Ecto neural progenitor cell (in vitro differentiated cells): ENCODE results near the gene GPR162.
A peak's percentile ranks its signal among the peaks of the same experiment; 100 is the strongest.
"Not testable (repeated sequence)": the region's sequence is repeated elsewhere in the genome, so short reads cannot be mapped to it uniquely, and the experiment has no call there.

ENCODE experiments used
- DNase-seq: peaks from one replicate; pipeline ENCODE4 v3.0.0-alpha.2; 2018; ENCODE audit warnings: low spot score

GPR162 gene

GRCh38 chr12:6855322-6855721 is 33.7 kb downstream of the GPR162 start:
- DNase-seq, result no peak

DNA sequence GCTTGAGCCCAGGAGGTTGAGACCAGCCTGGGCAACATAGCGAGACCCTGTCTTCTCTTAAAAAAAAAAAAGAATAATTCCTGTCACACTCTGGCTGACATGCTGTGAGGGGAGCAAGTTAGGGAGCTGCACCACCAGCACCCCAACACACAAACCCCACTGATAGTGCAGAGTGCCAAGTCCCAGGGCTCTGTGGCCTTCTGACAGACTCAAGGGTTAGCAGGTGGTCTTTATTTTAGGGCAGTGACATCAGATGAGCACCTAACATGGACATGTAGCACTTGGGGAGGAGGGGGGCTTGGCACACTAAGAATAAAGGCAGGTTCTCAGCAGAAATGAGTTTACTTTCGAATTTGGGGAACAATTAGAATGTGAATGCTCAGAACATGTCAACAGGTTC is 37.2 kb downstream of the GPR162 start:
- no peak for DNase-seq

- DNase-seq, result no peak
These were observed 38.5 kb downstream of the GPR162 start for GRCh38 chr12:6860116-6860515.

DNA sequence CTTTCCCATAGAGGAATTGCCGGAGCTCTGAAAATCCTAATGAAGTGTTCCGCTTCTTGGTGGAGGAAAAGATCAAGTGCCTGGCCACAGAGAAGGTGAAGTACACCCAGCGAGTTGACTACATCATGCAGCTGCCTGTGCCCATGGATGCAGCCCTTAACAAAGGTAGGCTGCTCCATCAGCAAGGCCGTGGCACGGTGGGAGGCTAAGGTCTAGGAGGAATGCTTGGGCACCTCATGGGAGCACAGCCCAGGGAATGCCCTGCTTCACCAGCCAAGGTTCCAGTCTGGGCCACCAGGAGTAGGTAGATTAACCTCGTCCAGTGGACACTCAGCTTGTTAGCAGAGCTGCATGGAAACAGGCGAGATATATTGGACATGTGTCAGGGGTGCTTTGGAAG is 39.3 kb downstream of the GPR162 start:
- DNase-seq, result no peak

GRCh38 chr12:6861391-6861790 is 39.8 kb downstream of the GPR162 start:
- no peak for DNase-seq

DNA sequence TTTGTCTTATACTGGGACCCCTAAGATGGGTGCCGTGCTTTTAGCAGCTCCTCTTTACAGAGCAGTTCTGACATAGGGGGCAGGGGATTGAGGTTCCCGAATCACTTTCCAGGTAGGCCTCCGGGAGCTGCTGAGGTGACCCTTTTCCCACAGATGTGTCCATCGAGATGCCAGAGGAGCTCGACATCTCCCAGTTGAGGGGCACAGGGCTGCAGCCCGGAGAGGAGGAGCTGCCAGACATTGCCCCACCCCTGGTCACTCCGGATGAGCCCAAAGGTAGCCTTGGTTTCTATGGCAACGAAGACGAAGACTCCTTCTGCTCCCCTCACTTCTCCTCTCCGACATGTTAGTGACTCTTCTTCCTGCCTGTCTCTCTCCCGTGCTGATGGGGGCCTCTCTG is 41.4 kb downstream of the GPR162 start:
- DNase-seq, result no peak

DNA sequence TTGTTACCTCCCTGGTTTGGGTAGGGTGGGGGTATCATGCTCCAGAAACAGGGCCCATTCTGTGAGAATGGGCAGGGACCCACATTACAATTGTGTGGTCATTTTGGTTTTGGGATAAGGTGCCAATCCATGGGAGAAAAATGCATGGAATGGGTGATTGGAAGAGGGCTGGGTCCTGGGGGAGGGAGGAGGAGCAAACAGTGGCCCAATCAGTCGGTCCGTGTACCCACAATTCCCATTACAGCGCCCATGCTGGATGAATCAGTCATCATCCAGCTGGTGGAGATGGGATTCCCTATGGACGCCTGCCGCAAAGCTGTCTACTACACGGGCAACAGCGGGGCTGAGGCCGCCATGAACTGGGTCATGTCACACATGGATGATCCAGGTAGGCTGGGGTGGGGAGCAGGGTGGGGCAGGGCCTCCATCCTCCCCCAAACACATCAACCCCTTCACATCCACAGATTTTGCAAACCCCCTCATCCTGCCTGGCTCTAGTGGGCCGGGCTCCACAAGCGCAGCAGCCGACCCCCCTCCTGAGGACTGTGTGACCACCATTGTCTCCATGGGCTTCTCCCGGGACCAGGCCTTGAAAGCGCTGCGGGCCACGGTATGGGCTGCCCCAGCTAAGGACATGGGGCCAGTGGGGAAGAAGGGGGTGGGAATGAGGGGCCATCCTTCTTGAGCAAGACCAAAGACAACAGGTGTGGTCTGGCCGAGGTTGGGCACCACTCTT is 42.1 kb downstream of the GPR162 start:
- no peak for DNase-seq

DNA sequence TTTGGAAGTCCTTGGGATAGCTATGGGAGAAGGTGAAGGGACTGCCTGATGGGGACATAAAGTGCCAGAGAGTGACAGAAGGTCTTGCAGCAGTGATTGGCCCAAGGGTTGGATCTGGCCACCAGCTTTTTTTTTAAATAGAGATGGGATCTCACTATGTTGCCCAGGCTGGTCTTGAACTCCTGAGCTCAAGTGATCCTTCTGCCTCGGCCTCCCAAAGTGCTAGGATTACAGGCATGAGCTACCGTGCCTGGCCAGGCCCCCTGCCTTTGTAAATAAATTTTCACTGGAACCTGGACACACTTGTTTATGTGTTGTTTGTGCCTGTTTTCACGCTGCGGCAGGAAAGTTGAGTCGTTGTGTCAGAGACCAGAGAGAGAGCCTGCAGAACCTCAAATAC is 43.7 kb downstream of the GPR162 start:
- not testable (repeated sequence) for DNase-seq

DNA sequence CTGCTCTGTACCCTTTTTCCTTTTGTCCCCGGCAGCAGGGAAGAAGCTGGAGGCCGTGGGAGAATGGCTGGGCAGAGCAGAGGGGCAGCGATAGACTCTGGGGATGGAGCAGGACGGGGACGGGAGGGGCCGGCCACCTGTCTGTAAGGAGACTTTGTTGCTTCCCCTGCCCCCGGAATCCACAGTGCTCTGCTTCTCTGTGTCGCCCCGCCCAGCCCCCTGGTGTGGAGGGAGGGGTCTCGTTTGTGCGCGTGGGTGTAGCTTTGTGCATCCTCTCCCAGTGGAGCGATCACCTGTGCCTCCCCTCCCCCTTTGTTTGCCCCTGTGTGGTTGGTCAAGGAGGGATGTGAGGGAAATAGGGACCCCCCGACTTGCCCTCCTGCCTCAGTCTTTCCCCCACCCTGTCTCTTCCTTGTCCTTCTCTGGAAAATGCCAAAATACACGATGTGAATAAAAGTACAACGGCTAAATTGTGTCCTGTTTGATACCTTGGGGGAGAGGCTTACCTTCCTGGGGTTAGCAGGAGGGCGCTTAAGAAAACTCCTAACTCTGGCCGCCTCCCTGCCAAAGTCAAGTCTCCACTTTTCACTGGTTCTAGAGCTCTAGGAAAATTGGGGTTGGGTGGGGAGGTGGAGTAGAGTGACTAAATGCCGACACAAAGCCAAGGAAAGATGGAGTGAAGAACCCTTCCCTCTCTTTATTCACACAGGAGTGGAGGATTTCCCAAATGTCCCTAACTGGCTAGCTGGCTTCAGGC is 44.7 kb downstream of the GPR162 start:
- peak; percentile 56 for DNase-seq

- DNase-seq, result no peak
These were observed 45.3 kb downstream of the GPR162 start for GRCh38 chr12:6866920-6867412.

GRCh38 chr12:6867413-6868210 is 46.0 kb downstream of the GPR162 start, which contains the start of gene TPI1:
Gene TPI1, plus strand, starts transcription at chr12:6867531. Its CDS starts 36 bp downstream, at chr12:6867567.
- peak; percentile 94 for DNase-seq

DNA sequence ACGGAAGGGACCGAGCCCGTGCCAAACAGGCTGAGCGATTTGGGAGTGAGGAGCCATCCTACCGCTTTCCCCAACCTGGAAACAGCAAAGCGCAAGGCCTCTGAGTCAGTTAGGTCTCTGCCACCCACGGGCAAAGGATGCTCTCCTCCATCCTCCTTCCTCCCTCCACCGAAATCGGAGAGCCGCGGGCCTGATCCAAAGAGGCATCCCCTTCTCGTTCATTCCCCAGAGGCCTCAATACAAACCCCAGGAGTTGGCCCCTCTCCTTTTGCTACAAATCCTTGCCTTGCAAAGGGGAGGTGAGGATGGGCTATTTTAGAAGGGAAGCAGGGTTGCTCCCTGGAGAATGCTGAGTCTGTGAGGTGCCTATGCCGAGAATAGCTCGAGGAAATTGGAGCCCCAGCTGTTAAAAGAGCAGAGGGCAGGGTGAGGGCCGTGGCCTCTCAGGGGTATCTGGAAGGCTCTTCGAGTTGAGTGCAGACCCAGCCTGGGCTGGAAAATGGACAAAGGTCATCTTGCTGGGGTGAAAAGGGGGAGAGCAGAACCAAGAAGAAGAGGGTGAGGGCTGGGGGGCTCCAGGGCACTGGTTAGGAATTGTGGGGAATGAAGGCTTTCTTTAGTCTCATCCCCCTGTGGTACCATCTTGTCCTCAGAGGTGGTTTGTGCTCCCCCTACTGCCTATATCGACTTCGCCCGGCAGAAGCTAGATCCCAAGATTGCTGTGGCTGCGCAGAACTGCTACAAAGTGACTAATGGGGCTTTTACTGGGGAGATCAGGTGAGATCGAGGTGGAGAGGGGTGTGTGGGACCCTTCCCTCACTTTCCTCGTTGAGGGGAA is 46.8 kb downstream of the GPR162 start:
- peak; percentile 60 for DNase-seq

DNA sequence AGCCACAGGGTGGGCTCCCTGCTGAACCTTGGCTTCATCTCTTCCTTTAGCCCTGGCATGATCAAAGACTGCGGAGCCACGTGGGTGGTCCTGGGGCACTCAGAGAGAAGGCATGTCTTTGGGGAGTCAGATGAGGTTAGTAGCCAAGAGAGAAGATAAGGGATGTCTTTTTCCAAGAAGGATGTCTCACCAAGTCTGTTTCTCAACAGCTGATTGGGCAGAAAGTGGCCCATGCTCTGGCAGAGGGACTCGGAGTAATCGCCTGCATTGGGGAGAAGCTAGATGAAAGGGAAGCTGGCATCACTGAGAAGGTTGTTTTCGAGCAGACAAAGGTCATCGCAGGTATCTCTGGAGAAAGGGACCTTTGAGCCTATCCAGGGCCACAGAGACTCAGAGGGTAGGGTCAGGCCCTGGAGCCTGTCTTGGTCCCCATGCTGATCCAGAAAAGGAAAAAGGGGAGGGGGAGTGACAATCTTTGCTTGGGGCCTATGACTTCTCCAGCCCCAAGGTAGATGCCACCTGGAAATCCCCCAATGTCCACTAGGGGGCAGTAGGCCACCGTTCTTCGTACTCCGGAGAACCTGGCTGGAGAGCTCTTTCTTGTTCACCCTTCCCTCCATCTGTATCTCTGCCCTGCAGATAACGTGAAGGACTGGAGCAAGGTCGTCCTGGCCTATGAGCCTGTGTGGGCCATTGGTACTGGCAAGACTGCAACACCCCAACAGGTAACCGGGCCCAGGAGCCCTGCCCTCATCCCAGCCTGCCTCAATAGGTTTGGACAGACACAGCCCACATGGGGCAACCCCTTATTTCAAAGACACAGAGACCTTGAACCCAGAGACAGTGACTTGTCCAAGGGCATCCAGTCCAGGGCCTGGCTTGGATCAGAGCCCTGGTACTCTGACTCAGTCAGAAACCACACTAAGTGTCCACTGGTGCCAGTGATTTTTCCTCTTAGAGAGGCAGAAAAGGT is 47.7 kb downstream of the GPR162 start:
- peak; percentile 92 for DNase-seq

DNA sequence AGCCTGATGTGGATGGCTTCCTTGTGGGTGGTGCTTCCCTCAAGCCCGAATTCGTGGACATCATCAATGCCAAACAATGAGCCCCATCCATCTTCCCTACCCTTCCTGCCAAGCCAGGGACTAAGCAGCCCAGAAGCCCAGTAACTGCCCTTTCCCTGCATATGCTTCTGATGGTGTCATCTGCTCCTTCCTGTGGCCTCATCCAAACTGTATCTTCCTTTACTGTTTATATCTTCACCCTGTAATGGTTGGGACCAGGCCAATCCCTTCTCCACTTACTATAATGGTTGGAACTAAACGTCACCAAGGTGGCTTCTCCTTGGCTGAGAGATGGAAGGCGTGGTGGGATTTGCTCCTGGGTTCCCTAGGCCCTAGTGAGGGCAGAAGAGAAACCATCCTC is 48.7 kb downstream of the GPR162 start:
- not testable (repeated sequence) for DNase-seq

DNA sequence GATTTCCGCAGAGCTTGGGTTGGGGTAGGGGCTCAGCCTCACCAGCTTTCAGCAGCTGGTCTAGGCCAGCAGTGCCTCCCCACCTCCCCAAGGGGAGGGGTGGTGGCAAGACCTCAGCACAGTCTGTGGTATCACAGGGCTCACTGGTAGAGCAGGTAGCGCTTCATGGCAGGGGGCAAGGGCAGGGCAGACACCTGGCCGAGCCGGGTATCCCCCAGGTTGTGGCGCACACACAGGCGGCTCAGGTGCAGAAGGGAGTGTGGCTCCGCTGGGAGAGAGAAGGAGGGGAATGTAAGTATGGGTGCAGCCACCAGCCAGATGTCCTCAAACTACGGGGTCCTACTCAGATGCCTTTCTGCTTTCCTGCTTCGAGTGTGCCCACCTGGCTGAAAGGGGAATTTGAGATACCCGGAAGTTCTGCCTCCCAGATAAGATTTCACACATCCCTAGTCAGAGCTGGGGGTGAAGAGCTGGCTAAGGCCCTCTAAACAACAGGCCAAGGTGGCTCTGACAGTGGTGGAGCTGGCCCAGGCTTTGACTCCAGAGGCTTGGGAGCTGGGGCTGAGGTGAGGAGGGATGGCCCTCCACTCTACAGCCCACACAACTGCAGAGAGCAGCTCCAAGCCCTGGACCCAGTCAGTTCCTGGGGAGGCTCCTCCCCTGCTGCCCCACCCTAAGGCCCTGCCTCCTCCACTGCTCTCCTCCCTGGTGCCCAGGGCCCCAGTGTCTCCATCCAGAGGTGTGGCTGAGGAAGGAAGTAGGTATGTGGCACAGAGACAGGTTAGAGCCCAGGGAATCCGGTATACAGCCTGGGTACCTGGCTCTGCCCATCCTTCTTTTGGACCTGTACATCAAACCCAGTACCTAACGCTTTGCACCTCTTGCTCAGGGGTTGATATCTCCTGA is 49.7 kb downstream of the GPR162 start:
- peak; percentile 60 for DNase-seq

GRCh38 chr12:6872073-6873048 is 50.7 kb downstream of the GPR162 start:
- DNase-seq, result peak; percentile 98

DNA sequence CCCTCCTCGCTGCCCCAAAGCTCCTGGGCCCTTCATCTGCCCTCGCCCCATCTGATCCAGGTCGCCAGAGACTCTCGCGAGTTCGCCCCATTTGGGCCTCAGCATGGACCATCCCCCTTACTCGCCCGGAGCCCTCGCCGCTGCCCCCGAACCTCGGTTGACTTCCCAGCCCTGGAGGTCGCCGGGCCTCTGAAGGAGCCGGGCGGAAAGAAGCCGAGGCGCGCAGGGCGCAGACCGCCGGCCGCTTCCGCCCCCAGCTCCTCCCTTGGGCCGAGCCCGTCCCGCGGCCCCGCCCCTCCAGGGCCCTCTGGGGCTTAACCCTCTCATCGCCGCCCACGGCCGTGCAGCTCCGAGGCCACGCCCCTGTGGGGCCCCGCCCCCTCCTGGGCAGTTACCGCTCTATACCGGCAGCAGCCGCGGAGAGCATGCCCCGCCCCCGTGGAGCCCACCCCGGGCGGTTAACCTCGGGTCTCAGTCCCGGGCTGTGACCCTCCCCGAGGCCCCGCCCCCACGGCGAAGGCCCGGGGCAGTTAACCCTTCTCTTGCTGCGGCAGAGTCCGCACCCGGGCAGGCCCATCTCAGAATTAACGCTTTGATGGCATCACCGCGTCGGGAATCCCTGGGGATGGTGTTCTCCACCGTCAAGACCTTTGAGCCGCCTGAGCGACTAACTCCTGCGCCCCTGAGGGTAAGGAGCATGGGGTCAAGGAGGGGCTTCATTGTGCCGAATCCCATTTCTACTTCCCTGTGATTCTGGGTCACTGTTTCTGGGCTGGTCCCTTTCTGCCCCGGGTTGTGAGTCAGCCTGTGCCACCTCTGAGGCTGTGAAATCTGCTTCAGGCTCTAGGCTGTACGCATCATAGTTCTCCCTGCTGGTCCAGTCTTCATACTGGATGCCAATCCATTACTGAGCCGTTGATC is 51.7 kb downstream of the GPR162 start, which contains the start of gene SPSB2:
Gene SPSB2, minus strand, starts transcription at position 210 of the 921 bp plus-strand sequence. CDS start 402 bp downstream, outside the sequence.
- DNase-seq, result peak; percentile 100
